H1 (cell line): ENCODE data around the gene COX14. TPM values are rescaled to one million over a fixed set of nuclear protein-coding genes. Genes with fewer than 3 reads are reported as not detected.

ENCODE experiments used
- CHD2 ChIP-seq: IDR thresholded peaks from 2 replicates; pipeline ENCODE4 v1.6.1; 2012; ENCODE audit warnings: low read length, improper control_type of control experiment
- CTCF ChIP-seq, 3 experiments: IDR thresholded peaks; 1 replicate in 2 of 3; 2 replicates in 1 of 3; pipeline versions ENCODE4 v1.5.1 to v1.6.1; 2011; ENCODE audit warnings: low read length in 3 of 3, mild to moderate bottlenecking in 3 of 3, inconsistent platforms in 2 of 3, low read depth in 1 of 3, moderate library complexity in 1 of 3; ENCODE audit not compliant: insufficient read depth in 1 of 3; ENCODE audit errors: control extremely low read depth in 1 of 3
- JUND ChIP-seq: IDR thresholded peaks from 2 replicates; pipeline ENCODE4 v1.6.1; 2011; ENCODE audit warnings: mild to moderate bottlenecking, improper control_type of control experiment, low read length
- KDM1A ChIP-seq: fragments of 200-600, 300-600 bp; sonication (generic); IDR thresholded peaks from 2 replicates; pipeline ENCODE4 v1.7.1; 2016; ENCODE audit warnings: mild to moderate bottlenecking, low read length, borderline replicate concordance
- POU5F1 ChIP-seq: IDR thresholded peaks from 2 replicates; pipeline ENCODE4 v1.6.1; 2011; ENCODE audit warnings: low read depth, mild to moderate bottlenecking, low read length, moderate library complexity
- RBBP5 ChIP-seq: IDR thresholded peaks from 2 replicates; pipeline ENCODE4 v1.7.1; 2012; ENCODE audit warnings: low read depth, mild to moderate bottlenecking, inconsistent platforms, low read length, moderate library complexity, borderline replicate concordance
- polyA plus RNA-seq, 7 experiments: library from polyadenylated mRNA; depleted of rRNA in 3 of 7; stranded (reverse) in 5 of 7; unstranded in 2 of 7; fragments of >200 nt in 5 of 7; fragments of 200-250 nt in 2 of 7; gene quantifications; 1 replicate in 5 of 7; 2 replicates in 1 of 7; 4 replicates in 1 of 7; pipeline versions ENCODE4 v1.2.1 to v1.2.3, GENCODE V29; 2011 to 2013; ENCODE audit warnings: missing spikeins in 2 of 7, mixed read lengths in 2 of 7
- total RNA-seq: library from RNA; stranded (reverse); fragmentation: NEBNext Ultra II Directional; extraction: Animal tissue kit (Norgen Biotek cat#: 25700); gene quantifications from 2 replicates; pipeline ENCODE4 v1.2.1, GENCODE V29; 2021
- TF ChIP-seq, protein P1 (sequence below): fragments of 300-600 bp; sonication (generic); IDR thresholded peaks from 2 replicates; pipeline ENCODE4 v1.7.1; 2012; ENCODE audit warnings: low read length, moderate library complexity, mild to moderate bottlenecking, inconsistent platforms; ENCODE audit not compliant: insufficient replicate concordance

Gene COX14
- total and polyA plus RNA-seq, 2 of the 8 experiments (the other 6 are each of a cell fraction or from before 2014, with no cell fraction given), result 40.1 to 102 TPM

- TF ChIP-seq, protein P1, sequence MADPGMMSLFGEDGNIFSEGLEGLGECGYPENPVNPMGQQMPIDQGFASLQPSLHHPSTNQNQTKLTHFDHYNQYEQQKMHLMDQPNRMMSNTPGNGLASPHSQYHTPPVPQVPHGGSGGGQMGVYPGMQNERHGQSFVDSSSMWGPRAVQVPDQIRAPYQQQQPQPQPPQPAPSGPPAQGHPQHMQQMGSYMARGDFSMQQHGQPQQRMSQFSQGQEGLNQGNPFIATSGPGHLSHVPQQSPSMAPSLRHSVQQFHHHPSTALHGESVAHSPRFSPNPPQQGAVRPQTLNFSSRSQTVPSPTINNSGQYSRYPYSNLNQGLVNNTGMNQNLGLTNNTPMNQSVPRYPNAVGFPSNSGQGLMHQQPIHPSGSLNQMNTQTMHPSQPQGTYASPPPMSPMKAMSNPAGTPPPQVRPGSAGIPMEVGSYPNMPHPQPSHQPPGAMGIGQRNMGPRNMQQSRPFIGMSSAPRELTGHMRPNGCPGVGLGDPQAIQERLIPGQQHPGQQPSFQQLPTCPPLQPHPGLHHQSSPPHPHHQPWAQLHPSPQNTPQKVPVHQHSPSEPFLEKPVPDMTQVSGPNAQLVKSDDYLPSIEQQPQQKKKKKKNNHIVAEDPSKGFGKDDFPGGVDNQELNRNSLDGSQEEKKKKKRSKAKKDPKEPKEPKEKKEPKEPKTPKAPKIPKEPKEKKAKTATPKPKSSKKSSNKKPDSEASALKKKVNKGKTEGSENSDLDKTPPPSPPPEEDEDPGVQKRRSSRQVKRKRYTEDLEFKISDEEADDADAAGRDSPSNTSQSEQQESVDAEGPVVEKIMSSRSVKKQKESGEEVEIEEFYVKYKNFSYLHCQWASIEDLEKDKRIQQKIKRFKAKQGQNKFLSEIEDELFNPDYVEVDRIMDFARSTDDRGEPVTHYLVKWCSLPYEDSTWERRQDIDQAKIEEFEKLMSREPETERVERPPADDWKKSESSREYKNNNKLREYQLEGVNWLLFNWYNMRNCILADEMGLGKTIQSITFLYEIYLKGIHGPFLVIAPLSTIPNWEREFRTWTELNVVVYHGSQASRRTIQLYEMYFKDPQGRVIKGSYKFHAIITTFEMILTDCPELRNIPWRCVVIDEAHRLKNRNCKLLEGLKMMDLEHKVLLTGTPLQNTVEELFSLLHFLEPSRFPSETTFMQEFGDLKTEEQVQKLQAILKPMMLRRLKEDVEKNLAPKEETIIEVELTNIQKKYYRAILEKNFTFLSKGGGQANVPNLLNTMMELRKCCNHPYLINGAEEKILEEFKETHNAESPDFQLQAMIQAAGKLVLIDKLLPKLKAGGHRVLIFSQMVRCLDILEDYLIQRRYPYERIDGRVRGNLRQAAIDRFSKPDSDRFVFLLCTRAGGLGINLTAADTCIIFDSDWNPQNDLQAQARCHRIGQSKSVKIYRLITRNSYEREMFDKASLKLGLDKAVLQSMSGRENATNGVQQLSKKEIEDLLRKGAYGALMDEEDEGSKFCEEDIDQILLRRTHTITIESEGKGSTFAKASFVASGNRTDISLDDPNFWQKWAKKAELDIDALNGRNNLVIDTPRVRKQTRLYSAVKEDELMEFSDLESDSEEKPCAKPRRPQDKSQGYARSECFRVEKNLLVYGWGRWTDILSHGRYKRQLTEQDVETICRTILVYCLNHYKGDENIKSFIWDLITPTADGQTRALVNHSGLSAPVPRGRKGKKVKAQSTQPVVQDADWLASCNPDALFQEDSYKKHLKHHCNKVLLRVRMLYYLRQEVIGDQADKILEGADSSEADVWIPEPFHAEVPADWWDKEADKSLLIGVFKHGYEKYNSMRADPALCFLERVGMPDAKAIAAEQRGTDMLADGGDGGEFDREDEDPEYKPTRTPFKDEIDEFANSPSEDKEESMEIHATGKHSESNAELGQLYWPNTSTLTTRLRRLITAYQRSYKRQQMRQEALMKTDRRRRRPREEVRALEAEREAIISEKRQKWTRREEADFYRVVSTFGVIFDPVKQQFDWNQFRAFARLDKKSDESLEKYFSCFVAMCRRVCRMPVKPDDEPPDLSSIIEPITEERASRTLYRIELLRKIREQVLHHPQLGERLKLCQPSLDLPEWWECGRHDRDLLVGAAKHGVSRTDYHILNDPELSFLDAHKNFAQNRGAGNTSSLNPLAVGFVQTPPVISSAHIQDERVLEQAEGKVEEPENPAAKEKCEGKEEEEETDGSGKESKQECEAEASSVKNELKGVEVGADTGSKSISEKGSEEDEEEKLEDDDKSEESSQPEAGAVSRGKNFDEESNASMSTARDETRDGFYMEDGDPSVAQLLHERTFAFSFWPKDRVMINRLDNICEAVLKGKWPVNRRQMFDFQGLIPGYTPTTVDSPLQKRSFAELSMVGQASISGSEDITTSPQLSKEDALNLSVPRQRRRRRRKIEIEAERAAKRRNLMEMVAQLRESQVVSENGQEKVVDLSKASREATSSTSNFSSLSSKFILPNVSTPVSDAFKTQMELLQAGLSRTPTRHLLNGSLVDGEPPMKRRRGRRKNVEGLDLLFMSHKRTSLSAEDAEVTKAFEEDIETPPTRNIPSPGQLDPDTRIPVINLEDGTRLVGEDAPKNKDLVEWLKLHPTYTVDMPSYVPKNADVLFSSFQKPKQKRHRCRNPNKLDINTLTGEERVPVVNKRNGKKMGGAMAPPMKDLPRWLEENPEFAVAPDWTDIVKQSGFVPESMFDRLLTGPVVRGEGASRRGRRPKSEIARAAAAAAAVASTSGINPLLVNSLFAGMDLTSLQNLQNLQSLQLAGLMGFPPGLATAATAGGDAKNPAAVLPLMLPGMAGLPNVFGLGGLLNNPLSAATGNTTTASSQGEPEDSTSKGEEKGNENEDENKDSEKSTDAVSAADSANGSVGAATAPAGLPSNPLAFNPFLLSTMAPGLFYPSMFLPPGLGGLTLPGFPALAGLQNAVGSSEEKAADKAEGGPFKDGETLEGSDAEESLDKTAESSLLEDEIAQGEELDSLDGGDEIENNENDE, result no peak
- TF ChIP-seq RBBP5, result no peak
- TF ChIP-seq JUND, result no peak
- no peak for TF ChIP-seq KDM1A
- no peak for TF ChIP-seq POU5F1
- TF ChIP-seq CTCF (IDR thresholded peaks at IDR 0.05; ENCODE audit: control extremely low read depth in 1 of 3, insufficient read depth in 1 of 3, low read depth in 1 of 3, low read length in 3 of 3), result no peak
- no peak for TF ChIP-seq CHD2
Measured at GRCh38 chr12:50151047-50151687, 39.1 kb downstream of the COX14 start (continued).
